ENCODE data around the gene KAT2A.

GRCh38 chr17:42125565-42125964 is 4.4 kb upstream of the KAT2A start:
- TF ChIP-seq, protein P1, sequence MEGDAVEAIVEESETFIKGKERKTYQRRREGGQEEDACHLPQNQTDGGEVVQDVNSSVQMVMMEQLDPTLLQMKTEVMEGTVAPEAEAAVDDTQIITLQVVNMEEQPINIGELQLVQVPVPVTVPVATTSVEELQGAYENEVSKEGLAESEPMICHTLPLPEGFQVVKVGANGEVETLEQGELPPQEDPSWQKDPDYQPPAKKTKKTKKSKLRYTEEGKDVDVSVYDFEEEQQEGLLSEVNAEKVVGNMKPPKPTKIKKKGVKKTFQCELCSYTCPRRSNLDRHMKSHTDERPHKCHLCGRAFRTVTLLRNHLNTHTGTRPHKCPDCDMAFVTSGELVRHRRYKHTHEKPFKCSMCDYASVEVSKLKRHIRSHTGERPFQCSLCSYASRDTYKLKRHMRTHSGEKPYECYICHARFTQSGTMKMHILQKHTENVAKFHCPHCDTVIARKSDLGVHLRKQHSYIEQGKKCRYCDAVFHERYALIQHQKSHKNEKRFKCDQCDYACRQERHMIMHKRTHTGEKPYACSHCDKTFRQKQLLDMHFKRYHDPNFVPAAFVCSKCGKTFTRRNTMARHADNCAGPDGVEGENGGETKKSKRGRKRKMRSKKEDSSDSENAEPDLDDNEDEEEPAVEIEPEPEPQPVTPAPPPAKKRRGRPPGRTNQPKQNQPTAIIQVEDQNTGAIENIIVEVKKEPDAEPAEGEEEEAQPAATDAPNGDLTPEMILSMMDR (IDR thresholded peaks at IDR 0.05), result no peak
- TF ChIP-seq MLX (CRISPR knock-in tag; IDR thresholded peaks at IDR 0.05), result no peak
- TF ChIP-seq ZNF263 (CRISPR knock-in tag; IDR thresholded peaks at IDR 0.05; ENCODE audit: low read depth), result no peak
